Femur (tissue), 1 donor: ENCODE results near the gene GABRB2.

Source experiments
- DNase-seq: peaks from one replicate; pipeline ENCODE4 v3.0.0-alpha.2; 2017

The GABRB2 gene

GRCh38 chr5:161471211-161471950, 75.1 kb downstream of the GABRB2 start:
- DNase-seq = no peak

GRCh38 chr5:161467703-161468102, 78.8 kb downstream of the GABRB2 start:
- no peak for DNase-seq

GRCh38 chr5:161460741-161461140, 85.8 kb downstream of the GABRB2 start:
- no peak for DNase-seq

- DNase-seq = no peak
Measured at GRCh38 chr5:161446655-161447054, 99.9 kb downstream of the GABRB2 start.

DNA sequence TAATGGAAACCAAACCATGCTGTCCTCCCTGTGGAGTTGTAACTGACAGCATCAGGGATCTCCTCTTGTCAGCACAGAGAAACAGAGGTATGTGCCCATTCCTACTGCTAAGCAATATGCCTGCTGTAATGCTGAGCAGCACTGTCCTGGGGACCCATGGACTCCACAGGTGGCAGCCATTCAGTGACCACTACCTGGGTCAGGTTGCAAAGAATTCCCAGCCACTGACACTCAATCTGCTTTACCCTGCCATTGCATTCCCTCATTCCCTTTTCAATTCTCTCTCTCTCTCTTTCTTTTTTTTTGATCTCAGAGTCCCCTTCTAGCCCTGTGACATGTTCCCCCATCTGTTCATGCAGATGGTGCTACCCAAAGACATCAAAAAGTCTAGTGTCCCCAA, 104.1 kb downstream of the GABRB2 start:
- DNase-seq = no peak

- DNase-seq = no peak
Measured at GRCh38 chr5:161432798-161433197, 113.7 kb downstream of the GABRB2 start.

DNA sequence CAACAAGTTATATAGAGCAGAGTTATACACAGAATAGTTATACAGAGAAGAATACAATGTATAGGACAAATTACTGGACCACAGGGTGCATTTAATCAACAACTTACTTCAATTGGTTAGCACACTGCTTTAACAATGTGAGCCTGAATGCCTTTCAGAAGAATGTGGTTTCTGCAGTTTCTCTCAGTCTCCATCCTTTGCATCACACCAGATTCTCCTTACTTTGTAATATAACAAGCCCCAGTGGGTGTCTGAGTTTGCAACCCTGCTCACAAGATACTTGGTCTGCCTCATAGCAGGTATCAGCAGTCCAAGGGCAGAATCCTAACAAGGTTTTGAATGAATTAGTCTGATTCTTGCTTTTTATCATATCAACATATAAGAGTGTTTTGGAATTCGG, 114.6 kb downstream of the GABRB2 start:
- no peak for DNase-seq

DNA sequence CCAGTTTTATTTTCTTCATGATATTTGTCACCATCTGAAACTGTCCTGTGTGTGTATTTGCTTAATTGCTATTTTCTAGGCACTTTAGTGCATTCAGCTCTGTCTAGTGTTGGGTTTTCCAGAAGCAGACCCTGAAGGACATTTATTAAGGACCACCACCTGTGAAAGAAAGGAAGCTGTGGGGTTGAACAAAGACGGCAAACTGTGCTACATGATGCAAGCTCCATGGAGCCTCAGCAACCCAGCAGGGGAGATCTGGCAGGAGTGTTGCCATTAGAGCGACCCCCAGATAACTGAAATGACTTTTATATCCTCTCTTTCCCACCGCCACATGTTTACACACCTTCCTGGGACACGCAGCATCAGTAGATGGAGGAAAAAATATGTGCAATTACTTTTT, 125.5 kb downstream of the GABRB2 start:
- no peak for DNase-seq

GRCh38 chr5:161420521-161420920, 126.0 kb downstream of the GABRB2 start:
- no peak for DNase-seq

DNA sequence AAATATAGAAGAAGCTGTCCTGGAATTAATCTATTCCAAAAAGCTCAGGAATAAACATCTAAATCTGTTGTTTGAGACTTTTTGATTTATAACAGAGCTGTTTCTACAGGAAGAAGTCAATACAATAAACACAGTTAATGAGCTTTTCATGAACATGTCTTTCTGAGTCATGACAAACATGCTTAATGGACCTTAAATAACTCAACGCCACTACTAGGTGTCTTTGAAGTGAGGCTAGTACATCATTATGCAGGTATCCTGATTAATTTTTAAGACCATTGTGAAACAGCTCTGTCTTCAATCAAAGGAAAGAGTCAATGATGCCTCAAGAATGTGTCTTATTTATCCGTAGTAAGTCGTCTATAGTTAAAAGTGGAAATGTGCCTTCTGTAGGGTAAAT, 131.6 kb downstream of the GABRB2 start:
- no peak for DNase-seq

- no peak for DNase-seq
Measured at GRCh38 chr5:161414037-161414436, 132.5 kb downstream of the GABRB2 start.

- DNase-seq = no peak
Measured at GRCh38 chr5:161412792-161413191, 133.7 kb downstream of the GABRB2 start.

- DNase-seq = no peak
Measured at GRCh38 chr5:161411156-161411555, 135.4 kb downstream of the GABRB2 start.

- DNase-seq = no peak
Measured at GRCh38 chr5:161410640-161411039, 135.9 kb downstream of the GABRB2 start.

DNA sequence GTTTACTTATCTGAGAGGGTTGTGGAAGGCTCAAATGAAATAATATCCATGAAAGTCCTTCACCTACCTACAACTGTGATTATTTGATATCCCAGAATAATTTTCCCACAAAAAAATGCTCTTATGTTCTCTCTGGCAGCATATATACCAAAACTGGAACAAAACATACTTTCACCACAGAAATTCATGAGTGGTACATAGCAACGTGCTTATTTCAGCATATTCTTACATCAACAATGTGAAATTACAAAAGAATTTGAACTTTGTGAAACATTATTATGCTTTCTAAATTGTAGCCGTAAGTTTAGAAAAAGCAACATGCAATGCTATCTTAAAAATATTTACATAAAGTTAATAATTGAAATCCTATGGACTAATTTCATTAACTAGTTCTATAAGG, 137.1 kb downstream of the GABRB2 start:
- no peak for DNase-seq

DNA sequence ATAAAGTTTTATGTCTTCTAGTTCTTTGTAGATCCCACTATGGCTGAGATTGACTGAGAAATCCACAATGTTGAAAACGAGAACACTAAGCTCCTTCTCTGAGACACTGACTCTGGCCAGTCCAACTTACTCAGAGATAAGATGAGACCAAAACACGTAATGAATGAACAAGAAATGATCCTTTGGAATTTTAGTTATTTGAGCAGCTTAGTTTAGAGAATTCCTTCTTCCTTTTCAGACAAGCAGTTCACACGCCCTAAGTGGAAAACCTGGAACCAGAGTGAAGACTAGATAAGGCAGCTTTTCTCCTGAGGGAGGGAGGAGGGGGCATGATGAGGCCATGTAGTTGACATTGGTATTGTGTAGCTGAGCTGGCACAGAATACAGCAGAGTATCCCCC, 139.6 kb downstream of the GABRB2 start:
- no peak for DNase-seq

GRCh38 chr5:161403996-161404395, 142.5 kb downstream of the GABRB2 start:
- DNase-seq = no peak

DNA sequence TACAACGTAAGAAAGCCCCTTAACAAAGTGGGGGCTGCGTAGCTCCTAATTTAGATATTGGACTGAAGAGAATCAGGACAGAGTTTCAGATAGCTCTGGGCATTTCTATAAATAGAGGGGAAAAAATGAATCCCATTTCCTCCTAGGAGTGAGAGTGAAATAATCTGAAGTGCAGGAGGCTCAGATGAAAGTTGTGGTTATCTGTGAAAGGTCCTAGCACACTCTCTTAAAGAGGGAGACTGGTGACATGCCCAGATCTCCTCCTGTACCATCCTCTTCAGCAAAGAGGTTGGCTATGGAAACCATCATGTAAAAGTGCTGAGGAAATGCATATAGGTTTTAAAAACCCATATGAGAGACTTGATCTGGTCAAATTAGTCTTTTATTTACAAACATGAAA, 143.4 kb downstream of the GABRB2 start:
- no peak for DNase-seq

DNA sequence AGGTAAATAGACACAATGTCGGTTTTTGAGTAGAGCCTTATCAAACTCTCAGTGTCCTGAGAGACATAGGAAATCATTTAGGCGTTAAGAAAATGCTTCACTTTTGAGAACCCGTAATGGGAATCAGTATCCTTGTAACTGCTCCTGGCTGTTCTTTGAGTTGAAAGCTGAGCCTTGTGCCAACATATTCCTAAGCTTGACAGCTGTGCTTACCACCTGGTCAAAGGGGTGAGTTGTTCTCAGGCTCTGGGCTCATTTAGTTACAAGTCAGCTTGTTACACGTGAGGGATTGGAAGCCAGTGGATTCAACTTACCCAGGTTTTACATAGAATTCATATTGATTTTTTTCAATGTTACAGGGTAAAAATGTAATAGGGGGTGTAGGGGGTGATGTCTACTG, 145.9 kb downstream of the GABRB2 start:
- DNase-seq = no peak

DNA sequence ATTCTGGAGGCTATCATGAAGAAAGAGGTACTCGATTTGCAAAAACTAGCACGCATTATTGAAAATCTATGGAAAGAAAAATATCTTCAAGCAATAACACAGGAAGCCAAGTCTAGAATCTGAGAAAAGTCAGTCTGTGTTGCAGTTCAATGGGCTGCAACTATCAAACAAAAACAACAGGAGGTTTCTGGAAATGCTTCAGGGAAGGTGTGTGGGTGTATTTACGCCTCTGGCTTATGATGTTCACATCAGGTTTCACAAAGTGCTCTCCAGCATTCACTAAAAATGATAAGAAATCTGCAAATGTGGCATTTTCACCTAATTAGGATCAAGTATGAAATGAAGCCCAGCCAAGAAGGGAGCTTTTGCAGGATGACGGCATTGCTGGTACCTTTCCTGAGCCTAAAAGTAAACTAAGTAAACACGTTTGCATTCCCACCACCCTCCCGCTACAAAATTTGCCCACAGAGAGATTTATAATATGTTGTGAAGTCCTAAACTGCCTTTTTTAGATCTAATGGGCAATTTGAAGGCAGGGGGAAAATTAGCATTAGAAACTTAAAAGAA, 146.4 kb downstream of the GABRB2 start:
- no peak for DNase-seq

- no peak for DNase-seq
Measured at GRCh38 chr5:161397448-161397847, 149.1 kb downstream of the GABRB2 start.

DNA sequence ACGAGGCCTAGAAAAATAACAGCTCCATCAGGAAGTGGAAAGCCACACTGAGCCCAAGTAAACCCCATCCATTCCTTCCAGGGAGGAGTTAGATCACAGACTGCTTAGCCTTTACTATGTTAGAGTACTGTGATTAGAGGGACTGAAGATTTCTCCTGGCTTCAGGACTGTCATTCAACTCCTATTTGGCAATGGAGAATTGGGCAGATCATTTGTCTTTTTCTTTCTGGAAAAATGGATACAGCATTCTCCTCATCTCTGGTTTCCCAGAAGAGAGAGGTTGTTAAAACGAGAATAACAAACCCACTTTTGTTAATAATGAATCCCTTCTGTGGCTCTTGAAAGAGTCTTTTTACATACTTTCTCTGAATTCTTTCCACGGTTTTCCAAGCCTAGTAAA, 150.4 kb downstream of the GABRB2 start:
- DNase-seq = peak; percentile 46

DNA sequence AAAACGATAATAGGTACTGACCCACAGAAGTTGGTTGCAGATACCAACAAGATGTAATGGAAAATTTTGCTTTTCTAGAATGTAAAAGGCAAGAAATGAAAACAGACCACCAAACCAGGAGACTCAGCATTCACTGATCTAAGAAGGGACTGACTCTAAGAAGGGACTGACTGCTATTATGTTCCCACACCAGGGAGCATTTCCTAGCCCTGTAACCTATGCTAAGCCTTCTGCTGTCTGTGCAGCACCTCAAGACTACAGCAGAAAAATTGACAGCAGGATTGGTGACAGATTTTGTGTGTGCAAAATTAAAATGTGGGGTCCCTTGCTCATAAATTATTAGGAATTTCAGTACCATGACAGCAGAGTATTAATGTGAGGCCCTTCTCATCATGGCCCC, 154.8 kb downstream of the GABRB2 start:
- no peak for DNase-seq

DNA sequence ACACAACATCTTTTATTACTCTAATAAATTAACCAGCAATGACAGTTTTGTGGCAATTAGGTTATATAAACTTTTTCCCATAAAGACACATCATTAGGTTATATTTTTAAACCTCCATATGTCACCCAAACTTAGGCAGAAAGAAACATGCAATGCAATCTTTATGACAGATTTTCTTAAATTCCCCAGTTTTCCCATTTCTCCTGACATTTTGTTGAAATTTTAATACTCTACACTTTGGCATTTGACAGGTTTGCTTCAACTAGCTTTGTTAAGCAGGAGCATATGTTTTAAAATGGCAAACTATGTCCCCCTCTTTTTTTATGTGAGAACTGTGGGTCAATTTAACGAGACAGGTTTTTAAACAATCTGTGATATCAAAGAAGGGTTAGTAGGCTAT, 155.5 kb downstream of the GABRB2 start:
- no peak for DNase-seq

GRCh38 chr5:161387121-161387520, 159.4 kb downstream of the GABRB2 start:
- no peak for DNase-seq
